SIG-M5 treated with dmso at 0.1 percent for 504 hours (cell line): ENCODE measurements around the gene ACADVL.
"Not testable (repeated sequence)": the region's sequence is repeated elsewhere in the genome, so short reads cannot be mapped to it uniquely, and the experiment has no call there.

Experiments
- DNase-seq: peaks from one replicate; lab custom pipeline; 2025; ENCODE audit not compliant: unreplicated experiment; lab: John Stamatoyannopoulos, UW

The ACADVL gene

DNA sequence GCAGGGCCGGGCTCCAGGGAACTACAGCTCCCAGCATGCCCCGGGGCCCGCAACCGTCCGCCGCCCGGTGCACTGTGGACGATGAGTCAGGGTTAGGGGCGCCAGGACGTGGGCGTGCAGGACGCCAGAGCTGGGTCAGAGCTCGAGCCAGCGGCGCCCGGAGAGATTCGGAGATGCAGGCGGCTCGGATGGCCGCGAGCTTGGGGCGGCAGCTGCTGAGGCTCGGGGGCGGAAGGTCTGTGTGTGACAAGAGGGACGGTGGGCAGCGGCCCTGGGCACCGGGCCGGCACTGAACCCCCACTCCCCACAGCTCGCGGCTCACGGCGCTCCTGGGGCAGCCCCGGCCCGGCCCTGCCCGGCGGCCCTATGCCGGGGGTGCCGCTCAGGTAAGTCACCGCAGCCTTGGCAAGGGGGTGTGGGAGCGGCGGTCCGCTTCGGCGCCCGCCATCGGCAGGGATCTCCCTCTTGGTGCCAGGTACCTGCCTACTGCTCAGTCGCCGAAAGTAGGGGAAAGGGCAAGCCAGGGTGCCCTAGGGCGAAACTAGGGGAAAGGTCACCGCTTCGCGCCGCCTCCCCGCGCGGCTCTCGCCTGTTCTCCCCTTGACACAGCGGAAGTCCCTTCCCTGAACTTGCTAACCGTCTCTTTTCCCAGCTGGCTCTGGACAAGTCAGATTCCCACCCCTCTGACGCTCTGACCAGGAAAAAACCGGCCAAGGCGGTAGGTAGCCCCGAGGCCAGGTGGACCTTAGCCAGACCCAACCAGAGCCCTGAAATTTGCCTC lies at the start of gene ACADVL, which contains the start of gene DLG4:
TSS of gene ACADVL (plus strand) at position 127 of the 781 bp plus-strand sequence. CDS start at position 174, 47 bp downstream.
TSS of gene DLG4 (minus strand) at position 25 of the 781 bp plus-strand sequence.
- DNase-seq, result peak; percentile 72

DNA sequence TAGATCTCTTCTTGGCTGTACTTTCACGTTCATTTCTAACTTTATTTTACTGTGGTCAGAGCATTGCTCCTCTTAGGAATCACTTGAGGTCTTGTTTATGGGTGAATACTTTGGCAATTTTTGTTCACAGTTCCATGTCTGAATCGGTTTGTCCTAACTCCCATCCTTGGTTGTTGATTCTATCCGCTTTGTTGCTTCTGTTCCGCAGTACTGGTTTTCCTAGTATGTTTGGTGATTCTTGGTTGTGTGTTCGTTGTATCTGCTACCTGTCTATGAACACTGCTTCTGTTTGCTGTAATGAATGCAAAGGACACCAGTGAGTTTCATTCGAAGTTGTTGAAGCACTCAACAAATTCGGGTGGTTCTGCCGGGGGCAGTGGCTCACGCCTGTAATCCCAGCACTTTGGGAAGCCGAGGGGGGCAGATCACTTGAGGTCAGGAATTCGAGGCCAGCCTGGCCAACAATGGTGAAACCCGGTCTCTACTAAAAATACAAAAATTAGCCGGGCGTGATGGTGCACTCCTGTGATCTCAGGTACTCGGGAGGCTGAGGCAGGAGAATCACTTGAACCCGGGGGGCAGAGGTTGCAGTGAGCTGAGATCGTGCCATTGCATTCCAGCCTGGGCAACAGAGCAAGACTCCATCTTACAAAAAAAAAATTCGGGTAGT lies 47.1 kb upstream of the ACADVL start:
- DNase-seq, result not testable (repeated sequence)

GRCh38 chr17:7173687-7174602 lies 45.8 kb upstream of the ACADVL start:
- DNase-seq, result no peak

- DNase-seq, result no peak
Observed at GRCh38 chr17:7174603-7175326, 45.0 kb upstream of the ACADVL start.

- DNase-seq, result no peak
Observed at GRCh38 chr17:7175330-7175733, 44.4 kb upstream of the ACADVL start.

- no peak for DNase-seq
Observed at GRCh38 chr17:7176107-7176840, 43.5 kb upstream of the ACADVL start.

DNA sequence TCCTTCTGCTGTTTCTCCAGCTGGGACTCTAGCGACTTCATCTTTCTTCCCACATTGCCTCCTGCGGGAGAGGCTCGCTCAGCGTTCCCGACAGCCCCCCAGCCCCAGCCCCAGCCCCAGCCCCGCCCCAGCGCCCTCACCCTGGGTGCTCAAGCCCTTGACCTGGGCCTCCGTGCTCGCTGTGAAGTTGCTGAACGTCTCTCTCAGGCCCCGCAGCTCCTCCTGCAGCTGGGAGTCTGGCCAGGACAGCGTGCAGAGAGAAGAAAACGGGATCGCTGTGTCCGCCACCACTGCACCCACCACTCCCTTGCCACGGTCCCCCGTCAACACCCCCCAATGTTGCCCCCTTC lies 42.9 kb upstream of the ACADVL start:
- DNase-seq, result no peak

DNA sequence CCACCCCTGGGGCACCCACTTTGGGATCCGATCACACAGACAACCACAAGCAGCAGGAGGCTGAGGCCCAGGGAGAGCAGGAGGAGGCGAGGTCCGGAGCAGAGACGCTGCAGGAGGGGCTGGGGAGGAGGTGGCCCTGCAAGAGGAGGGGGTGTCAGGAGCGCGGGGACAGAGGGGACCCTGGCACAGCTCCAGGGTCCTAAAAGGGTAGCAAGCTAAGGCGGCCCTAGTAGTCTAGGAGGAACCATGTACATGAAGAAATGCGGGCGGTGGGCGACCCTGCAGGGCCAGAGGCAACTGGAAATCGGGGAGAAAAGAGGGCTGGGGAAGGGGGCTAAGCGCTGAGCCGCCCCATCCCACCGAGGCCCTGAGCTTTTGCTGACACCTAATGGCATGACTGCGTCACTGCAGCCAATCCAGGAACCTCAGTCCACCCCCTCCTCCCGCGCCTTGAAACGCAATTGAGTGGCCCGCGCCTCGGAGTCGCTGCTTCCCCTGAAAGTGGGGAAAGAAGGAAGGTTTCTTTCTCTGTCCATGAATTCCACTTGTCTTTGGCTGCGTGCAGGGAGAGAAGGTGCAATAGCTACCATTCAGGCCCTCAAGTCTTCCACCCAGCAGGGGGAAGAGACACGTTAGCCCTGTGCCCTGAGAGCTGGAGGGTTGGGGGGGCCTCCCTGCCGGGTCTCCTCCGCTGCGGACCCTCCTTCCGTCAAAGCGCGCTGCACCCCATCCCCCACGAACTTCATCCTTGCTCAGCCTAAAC lies 42.4 kb upstream of the ACADVL start:
- DNase-seq, result peak; percentile 59

DNA sequence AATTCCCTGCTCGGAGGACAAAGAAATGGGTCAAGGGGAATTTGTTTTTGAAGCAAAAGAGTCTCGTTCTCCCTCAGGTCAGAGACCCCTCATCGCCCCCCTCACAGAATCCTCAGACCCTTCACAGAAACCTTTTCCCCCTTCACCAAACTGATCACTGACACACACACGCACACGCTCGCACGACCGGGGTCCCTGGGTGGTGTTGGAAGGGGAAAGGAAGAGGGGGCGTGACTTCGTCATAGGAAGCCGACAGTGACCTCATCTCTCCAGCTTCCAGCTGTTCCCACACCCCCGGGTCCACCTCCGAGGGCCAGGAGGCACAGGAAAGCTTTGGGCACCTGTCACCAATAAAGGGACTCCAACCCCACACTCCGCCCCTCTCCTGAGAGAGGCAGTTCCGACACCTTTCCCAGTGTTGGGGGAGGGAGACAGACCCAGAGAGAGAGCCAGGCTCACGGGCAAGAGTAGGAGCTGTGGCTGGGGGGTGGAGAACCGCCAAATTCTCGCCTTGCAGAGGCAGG lies 41.7 kb upstream of the ACADVL start:
- DNase-seq, result no peak

DNA sequence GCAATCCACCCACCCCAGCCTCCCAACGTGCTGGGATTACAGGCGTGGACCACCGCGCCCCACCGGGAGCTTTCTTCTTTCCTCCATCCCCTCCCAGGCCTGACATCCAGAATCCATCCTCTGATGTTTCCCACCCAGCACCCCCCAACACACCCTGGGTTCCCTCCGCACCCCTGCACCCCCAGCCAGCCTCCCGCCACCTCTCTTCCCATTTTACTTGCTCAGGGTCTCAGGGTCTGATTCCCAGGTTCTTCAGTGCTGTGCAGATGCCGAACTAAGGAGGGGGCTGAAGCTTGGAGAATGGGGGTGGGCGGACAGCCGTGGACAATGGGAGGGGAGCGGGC lies 40.8 kb upstream of the ACADVL start:
- DNase-seq, result no peak

GRCh38 chr17:7179317-7180254 lies 40.2 kb upstream of the ACADVL start, which contains the start of gene ASGR1:
Gene ASGR1, minus strand, starts transcription at chr17:7179370. Its CDS starts 807 bp downstream, at chr17:7178563.
- DNase-seq, result no peak

DNA sequence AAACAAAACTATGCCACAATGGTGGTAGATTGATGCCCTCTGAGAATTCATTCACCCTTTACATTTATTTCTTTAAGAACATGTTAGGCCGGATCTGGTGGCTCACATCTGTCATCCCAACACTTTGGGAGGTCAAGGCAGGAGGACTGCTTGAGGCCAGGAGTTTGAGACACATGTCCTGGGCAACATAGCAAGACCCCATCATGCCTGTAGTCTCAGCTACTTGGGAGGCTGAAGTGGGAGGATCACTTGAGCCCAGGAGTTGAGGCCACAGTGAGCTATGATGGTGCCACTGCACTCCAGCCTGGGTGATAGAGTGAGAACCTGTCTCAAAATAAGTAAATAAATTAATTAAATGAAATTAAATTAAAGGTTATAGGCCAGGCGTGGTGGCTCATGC lies 37.6 kb upstream of the ACADVL start:
- not testable (repeated sequence) for DNase-seq

- no peak for DNase-seq
Observed at GRCh38 chr17:7183433-7184090, 36.2 kb upstream of the ACADVL start.

DNA sequence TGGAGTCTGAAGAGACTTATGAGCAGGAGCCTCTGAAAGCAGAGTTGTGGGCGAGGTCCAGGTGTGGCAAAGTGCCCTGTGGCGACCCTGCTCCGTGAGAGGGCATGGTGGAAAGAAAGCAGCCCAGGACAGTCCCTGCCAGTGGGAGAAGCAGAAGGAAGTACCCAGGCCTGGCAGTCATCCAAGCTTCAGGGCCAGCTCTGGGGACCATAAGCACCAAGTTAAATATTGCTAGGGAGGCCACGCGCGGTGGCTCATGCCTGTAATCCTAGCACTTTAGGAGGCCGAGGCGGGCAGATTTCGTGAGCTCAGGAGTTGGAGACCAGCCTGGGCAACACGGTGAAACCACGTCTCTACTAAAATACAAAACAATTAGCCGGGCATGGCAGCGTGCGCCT lies 35.6 kb upstream of the ACADVL start:
- DNase-seq, result no peak

DNA sequence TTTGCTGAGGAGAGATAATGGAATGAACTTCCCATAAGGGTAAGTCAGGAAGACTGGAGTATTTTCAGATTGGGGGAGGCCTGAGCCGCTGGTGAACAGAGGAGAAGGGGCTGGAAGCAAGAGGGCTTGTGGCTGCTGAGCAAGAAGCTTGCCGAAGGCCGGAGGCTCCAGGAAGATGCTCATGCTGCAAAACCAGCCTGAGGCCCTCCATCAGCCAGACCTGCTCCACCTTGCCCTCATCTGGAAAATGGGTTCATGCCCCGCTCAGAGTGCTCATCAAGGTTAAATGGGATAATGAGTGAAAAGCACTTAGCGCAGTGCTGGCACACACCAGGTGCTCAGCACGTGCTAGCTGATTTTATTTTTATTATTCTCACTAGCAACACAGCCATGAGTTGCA lies 35.1 kb upstream of the ACADVL start:
- no peak for DNase-seq

GRCh38 chr17:7186241-7186640 lies 33.5 kb upstream of the ACADVL start:
- DNase-seq, result no peak

DNA sequence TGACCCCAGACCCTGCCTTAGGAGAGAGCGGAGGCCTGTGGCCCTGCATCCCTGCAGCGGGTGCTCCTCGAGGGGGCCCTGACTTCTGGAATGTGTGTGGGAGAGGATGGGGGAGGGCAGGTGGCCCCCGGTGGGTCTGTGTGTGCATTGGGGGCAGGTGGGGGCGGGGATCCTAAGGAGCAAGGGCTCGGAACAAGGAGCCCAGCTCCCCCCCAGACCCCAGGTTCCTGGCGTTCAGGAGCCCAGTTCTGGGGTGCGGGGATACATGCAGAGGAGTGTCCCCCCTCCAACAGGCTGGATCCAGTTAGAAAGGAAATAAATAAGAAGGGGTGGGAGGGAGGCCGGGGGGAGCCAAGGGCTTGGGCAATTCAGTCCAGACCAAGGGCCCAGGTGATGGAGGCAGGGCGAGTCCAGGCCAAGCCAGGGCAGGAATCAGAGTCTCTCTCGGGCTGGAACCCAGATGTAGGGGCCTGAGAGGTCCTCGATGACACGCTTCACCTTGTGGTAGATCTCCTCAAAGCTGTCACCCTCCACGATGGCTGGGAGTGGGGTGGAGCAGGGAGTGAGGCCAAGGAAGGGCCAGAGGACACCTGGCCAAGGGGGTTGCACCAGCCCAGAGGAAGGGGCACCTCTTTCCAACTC lies 29.3 kb upstream of the ACADVL start:
- DNase-seq, result no peak
